Sigmoid colon (tissue), 4 donors: Measurements from ENCODE around the gene SMIM45.

Source experiments
- CTCF ChIP-seq, 4 experiments: fragments of 450-650 bp in 3 of 4; fragments of 200-600 bp in 1 of 4; IDR thresholded peaks; one replicate each; pipeline ENCODE4 v1.5.1; 2016 to 2019; ENCODE audit warnings: antibody characterized with exemption in 4 of 4, mild to moderate bottlenecking in 3 of 4, moderate library complexity in 2 of 4
- EP300 ChIP-seq, 4 donors: sonication (generic); formaldehyde crosslinking; IDR thresholded peaks; one replicate each; pipeline ENCODE4 v1.6.1; 2017; ENCODE audit warnings: antibody characterized with exemption in 4 of 4
- POLR2A ChIP-seq, 2 donors: fragments of 450-650 bp; IDR thresholded peaks; one replicate each; pipeline ENCODE4 v1.6.1; 2016; ENCODE audit warnings: antibody characterized with exemption in 2 of 2, mild to moderate bottlenecking in 2 of 2, moderate library complexity in 2 of 2
- POLR2AphosphoS5 ChIP-seq, 4 donors: sonication (generic); formaldehyde crosslinking; IDR thresholded peaks; one replicate each; pipeline ENCODE4 v1.6.1; 2017; ENCODE audit warnings: antibody characterized with exemption in 4 of 4

- TF ChIP-seq CTCF (IDR thresholded peaks at IDR 0.05) (no peak), POLR2A (IDR thresholded peaks at IDR 0.05) (no peak), POLR2AphosphoS5 (IDR thresholded peaks at IDR 0.05) (no peak), EP300 (IDR thresholded peaks at IDR 0.05) (no peak)
Observed at GRCh38 chr22:41916745-41917358, 35.1 kb upstream of the SMIM45 start.
